D721Med (cell line): Measurements from ENCODE around the gene CAPN10.

Experiments
- DNase-seq: peaks from one replicate; pipeline ENCODE4 v3.0.0; 2011; ENCODE audit warnings: low spot score; ENCODE audit not compliant: insufficient read length
- FAIRE-seq: peaks from 2 replicates; lab custom pipeline; 2011; peaks lifted over from hg19 to GRCh38; lab: Jason Lieb, UNC
- CTCF ChIP-seq: IDR thresholded peaks from 2 replicates; pipeline ENCODE4 v1.5.1; 2012; ENCODE audit warnings: mild to moderate bottlenecking, control low read depth; ENCODE audit not compliant: insufficient read depth; ENCODE audit errors: missing control alignments

CAPN10 gene

GRCh38 chr2:240619506-240620148, 33.1 kb downstream of the CAPN10 start:
- no peak for TF ChIP-seq CTCF
- no peak for DNase-seq
- FAIRE-seq = no peak

GRCh38 chr2:240620149-240620731, 33.7 kb downstream of the CAPN10 start:
- DNase-seq (no peak), FAIRE-seq (no peak)
- TF ChIP-seq CTCF = no peak

- DNase-seq (no peak), FAIRE-seq (no peak)
- no peak for TF ChIP-seq CTCF
Observed at GRCh38 chr2:240620859-240621258, 34.3 kb downstream of the CAPN10 start.

GRCh38 chr2:240622060-240622411, 35.5 kb downstream of the CAPN10 start:
- FAIRE-seq (no peak), DNase-seq (no peak)

GRCh38 chr2:240622531-240623235, 36.1 kb downstream of the CAPN10 start:
- DNase-seq = no peak
- TF ChIP-seq CTCF = no peak
- no peak for FAIRE-seq

More at GRCh38 chr2:240622060-240622411, 35.5 kb downstream of the CAPN10 start:
- TF ChIP-seq CTCF = no peak

- FAIRE-seq (no peak), DNase-seq (no peak)
- TF ChIP-seq CTCF = no peak
Observed at GRCh38 chr2:240623531-240624010, 37.0 kb downstream of the CAPN10 start.
